NCI-H2171 (cell line): ENCODE results near the gene PSMD5.

Experiments used
- DNase-seq: peaks from one replicate; lab custom pipeline; 2025; lab: John Stamatoyannopoulos, UW

The PSMD5 gene

GRCh38 chr9:120842685-120843485 lies at the start of gene PSMD5:
Gene PSMD5, minus strand, starts transcription at chr9:120842922. Its CDS starts 13 bp downstream, at chr9:120842909.
- peak; percentile 97 for DNase-seq

GRCh38 chr9:120891884-120892747 lies 49.4 kb upstream of the PSMD5 start:
- DNase-seq: no peak

- no peak for DNase-seq
These were observed 48.6 kb upstream of the PSMD5 start for GRCh38 chr9:120891245-120891883.

- DNase-seq: no peak
These were observed 47.9 kb upstream of the PSMD5 start for GRCh38 chr9:120890320-120891244.

GRCh38 chr9:120889606-120890271 lies 47.0 kb upstream of the PSMD5 start:
- DNase-seq: no peak

GRCh38 chr9:120888626-120889025 lies 45.9 kb upstream of the PSMD5 start:
- DNase-seq: no peak

DNA sequence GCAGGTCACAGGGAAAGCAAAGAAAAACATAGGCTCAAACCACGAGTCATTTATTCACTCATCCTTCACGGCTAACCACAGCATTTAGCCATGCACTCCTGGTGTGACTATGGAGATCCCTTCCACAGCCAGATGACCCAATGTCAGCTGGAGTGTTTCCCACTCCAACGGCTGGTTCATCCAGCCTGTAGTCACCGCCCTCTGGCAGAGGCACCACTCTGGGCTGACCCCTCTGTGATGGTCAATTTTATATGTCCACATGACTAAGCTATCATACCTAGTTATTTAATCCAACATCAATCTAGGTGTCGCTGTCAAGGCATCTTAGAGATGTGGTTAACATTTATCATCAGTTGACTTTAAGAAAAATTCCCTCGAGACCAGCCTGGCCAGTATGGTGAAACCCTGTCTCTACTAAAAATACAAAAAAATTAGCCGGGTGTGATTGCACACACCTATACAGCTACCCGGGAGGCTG lies 43.8 kb upstream of the PSMD5 start:
- DNase-seq: no peak

DNA sequence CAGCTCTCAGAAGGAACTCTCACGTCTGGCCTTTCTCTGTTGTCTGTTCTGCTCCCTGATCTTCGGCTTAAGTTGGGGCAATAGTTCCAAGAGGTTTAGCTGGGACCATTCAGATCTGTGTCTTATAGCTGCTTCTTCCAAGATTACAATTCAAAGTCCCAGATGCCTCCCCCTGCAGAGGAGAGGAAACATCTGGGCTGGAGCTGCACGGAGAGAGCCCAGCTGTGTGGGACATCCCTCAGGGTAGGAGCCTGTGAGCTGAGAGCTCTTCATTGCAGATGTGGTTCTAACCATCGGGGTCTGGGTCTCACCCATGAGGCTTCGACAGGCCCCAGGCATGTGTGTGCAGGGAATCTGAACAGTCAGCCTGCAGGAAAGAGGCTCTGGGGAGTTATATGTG lies 43.2 kb upstream of the PSMD5 start:
- DNase-seq: no peak

- DNase-seq: no peak
These were observed 42.7 kb upstream of the PSMD5 start for GRCh38 chr9:120885457-120885856.

DNA sequence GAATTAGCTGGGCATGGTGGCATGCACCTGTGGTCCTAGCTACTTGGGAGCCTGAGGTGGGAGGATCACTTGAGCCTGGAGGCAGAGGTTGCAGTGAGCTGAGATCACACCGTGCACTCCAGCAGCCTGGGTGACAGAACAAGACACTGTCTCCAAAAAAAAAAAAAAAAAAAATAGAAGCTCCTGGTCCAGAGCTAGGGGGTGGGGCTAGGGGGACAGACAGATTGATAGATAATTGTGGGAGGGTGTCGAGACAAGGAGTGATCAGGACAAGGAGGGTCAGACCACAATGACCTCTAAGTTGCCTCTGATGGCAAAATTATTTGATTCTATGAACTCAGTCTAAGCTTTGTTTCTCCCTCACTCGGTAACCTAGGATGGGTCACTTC lies 40.9 kb upstream of the PSMD5 start:
- no peak for DNase-seq

DNA sequence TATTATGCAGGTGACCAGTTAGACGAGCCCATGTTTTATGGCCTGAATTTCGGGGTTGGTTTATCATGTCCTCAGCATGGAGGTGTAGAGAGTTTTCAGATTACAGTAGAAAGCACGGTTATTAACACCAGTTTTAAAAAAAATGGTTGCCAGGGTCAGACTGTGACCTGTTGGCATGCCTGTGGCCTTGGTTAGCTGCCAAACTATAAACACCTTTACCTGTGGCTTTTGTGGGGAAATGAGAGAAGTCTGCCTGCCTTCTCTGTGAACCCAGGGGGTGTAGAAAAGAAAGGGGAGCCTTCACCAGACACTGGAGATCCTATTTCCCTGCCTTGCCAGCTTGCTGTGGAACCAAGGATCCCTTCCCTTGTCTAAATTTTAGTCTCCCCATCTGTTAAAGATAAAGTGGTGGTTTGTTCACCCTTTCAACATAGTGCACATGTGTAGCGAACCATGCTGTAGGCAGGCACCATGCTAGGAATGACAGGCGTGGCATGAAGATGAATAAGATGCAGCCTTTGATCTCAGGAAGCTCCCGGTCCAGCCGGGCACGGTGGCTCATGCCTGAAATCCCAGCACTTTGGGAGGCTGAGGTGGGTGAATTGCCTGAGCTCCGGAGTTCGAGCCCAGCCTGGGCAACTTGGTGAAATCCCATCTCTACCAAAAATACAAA lies 40.3 kb upstream of the PSMD5 start:
- no peak for DNase-seq

GRCh38 chr9:120879446-120879845 lies 36.7 kb upstream of the PSMD5 start:
- no peak for DNase-seq

DNA sequence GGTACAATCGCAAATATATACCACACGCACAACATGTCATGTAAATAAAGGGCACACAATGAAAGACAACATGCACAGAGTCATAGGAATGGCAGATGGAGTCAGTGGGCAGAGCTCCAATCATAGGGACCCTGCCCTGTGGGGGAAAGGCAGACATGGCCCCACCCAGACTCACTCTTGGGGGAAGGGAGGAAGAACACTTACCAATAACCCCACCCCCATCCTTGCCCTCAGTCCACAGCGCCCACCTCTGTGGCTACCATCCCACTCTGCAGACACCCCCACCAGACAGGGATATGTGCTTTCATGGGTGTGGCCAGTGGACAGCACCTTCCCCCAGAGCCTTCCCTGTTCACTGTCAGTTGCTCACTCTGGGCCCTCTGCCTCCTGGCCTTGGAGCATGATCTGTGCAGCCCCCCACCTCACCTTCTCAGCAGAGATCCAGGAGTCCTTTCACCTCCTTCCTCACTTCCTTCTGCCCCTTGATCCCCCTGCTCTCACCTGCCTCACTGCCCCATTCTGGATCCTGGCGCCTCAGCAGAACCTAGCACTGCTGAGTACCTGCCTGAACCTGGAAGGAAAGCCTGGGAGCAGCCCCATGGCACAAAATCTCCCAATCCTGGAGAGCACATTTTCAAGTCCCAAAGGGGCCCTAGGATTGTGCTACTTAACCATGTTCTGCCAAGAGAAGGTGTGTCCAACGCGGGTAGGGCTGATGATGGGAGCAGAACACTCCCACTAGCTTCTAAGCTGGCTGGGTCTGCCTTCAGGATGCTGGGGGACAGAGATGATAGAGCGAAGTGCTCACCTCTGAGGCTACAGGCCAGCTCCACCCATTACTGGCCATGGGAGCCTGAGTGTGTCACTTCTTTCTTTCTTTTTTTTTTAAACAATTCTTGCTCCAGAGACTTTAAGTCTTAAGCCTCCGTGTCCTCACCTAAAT lies 35.7 kb upstream of the PSMD5 start:
- peak; percentile 28 for DNase-seq

DNA sequence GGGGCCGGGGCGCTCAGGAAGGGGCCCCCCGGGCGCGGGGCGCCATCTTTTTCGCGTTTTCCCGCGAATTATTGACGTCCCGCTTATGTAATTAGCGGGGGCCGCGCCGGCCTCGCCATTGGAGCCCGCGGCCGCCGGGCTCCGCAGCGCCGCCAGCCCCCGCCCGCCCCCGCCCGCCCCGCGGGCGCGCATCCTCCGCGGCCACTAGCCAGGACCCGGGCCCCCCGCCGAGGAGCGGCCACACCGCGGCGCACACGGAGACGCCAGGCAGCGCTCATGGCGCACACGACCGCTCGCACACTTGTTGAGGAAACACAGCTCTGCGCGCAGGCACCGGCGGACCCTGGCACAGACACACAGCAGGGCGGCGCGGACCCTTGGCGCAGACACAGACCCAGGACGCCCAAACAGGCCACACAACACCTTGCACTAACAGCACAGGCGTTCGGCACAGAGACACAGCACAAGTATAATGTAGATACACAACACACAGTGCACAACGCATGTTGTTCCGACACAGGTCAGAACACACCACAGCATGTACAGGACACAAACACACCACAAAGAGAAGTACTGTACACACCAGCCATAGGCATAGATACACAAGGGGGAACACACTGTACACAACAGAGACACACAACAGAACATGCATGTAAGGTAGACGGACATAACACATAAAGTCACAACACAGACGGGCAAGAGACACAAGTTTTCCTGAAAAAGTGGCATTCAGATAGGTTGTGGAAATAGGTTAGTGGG lies 34.7 kb upstream of the PSMD5 start:
- peak; percentile 82 for DNase-seq

- DNase-seq: no peak
These were observed 34.1 kb upstream of the PSMD5 start, which contains the start of gene PHF19 for GRCh38 chr9:120876842-120877240. Gene PHF19, minus strand, starts transcription at chr9:120877188. Its CDS starts 2,447 bp downstream, at chr9:120874741.

DNA sequence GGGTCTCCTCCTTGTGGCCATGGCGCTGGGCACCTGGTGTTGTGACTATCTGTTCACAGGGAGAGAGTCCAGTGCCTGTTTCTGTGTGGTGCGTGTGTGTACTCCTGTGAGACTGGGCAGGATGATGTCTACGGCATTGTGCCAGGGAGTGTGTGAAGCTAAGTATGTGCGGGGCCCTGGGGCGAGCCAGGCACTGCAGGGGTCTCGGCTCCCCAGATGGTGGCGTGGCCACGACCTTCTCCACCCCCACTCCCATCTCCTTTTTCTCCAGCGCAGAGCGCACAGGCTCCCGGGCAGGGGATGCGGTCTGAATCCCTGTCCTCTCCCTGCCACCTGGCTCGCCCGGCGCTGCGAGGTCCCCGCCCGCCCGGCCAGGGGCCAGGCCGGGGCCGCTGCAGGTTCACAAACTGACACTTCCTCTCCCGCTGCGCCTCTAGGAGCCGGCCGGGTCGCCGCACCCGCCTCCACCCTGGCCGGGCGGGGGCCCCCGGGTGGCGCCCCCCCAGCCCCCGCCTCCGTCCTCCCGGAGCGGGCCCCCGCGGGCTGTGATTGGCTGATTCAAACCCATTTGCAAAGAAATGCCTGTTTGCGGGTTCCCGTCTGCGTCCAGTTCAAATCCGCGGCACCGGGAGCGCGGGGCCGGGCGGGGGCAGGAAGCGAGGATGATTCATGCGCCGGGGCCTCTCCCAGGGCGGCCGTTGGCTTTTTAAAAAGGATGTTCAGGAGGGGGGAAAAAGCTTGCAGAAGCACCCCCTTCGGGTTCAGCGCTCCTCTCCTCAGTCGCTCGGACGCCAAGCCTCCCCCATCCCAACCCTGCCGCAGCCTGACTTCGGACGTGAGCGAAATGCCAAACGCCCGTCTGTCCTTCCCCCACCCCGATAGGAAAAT lies 33.5 kb upstream of the PSMD5 start:
- peak; percentile 53 for DNase-seq

DNA sequence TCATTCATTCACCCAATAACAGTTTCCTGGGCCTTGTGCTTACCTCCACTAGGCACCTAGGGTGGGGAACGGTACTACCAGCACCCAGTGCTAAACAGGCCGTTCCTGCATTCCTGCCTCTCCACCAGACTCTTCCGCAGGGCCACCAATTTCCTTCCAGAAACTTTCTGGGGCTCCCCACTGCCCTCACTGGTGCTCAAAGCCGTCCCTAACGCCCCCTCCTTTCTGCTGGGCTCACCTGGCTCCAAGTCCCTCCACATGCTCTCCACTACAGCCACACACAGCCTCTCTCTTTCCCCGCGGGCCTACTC lies 32.9 kb upstream of the PSMD5 start:
- DNase-seq: no peak
